Astrocyte (in vitro differentiated cells and primary cell): ENCODE data around the gene TEX101. TPM values are rescaled to one million over a fixed set of nuclear protein-coding genes. Genes with fewer than 3 reads are reported as not detected.
"Not testable (repeated sequence)": the region's sequence is repeated elsewhere in the genome, so short reads cannot be mapped to it uniquely, and the experiment has no call there.

Source experiments
- DNase-seq: peaks from one replicate; pipeline ENCODE4 v3.0.0-alpha.2; 2010; ENCODE audit warnings: low read depth
- FAIRE-seq: peaks from 2 replicates; lab custom pipeline; 2011; peaks lifted over from hg19 to GRCh38; lab: Jason Lieb, UNC
- H2AFZ ChIP-seq: 2 replicates; pipeline ENCODE4 v1.6.0; 2012; ENCODE audit warnings: low read depth, low read length, inconsistent platforms
- H3K27ac ChIP-seq: 2 replicates; pipeline ENCODE4 v1.5.1; 2011; ENCODE audit warnings: low read depth, low read length, inconsistent platforms
- H3K27me3 ChIP-seq: 2 replicates; pipeline ENCODE4 v1.6.0; 2011; ENCODE audit warnings: low read length, inconsistent platforms; ENCODE audit not compliant: insufficient read depth
- H3K36me3 ChIP-seq: 2 replicates; pipeline ENCODE4 v1.5.1; 2011; ENCODE audit warnings: low read length, inconsistent platforms; ENCODE audit not compliant: insufficient read depth
- H3K4me1 ChIP-seq: 2 replicates; pipeline ENCODE4 v1.5.1; 2011; ENCODE audit warnings: low read length, inconsistent platforms; ENCODE audit not compliant: insufficient read depth
- H3K4me2 ChIP-seq: 2 replicates; pipeline ENCODE4 v1.6.0; 2012; ENCODE audit warnings: low read length, inconsistent platforms
- H3K4me3 ChIP-seq: 2 replicates; pipeline ENCODE4 v1.5.1; 2011; ENCODE audit warnings: low read depth, mild to moderate bottlenecking, low read length, inconsistent platforms; ENCODE audit not compliant: insufficient read depth
- H3K79me2 ChIP-seq: 2 replicates; pipeline ENCODE4 v1.6.0; 2012; ENCODE audit warnings: mild to moderate bottlenecking, low read length, inconsistent platforms; ENCODE audit not compliant: insufficient read depth
- H3K9ac ChIP-seq: 2 replicates; pipeline ENCODE4 v1.6.0; 2012; ENCODE audit warnings: mild to moderate bottlenecking, low read length, inconsistent platforms
- H3K9me3 ChIP-seq: 2 replicates; pipeline ENCODE4 v1.5.1; 2012; ENCODE audit warnings: low read depth, mild to moderate bottlenecking, low read length, inconsistent platforms; ENCODE audit not compliant: insufficient read depth
- H4K20me1 ChIP-seq: 2 replicates; pipeline ENCODE4 v1.6.0; 2012; ENCODE audit warnings: low read length, inconsistent platforms; ENCODE audit not compliant: insufficient read depth
- H3K27ac Mint-ChIP-seq: one replicate; pipeline ENCODE4 v1.8.0; 2021; ENCODE audit warnings: mild to moderate bottlenecking, mixed read lengths; ENCODE audit not compliant: unreplicated experiment
- H3K27me3 Mint-ChIP-seq: one replicate; pipeline ENCODE4 v1.8.0; 2021; ENCODE audit warnings: low read depth, mixed read lengths; ENCODE audit not compliant: unreplicated experiment
- H3K36me3 Mint-ChIP-seq: one replicate; pipeline ENCODE4 v1.8.0; 2021; ENCODE audit warnings: low read depth, mixed read lengths; ENCODE audit not compliant: unreplicated experiment
- H3K4me1 Mint-ChIP-seq: one replicate; pipeline ENCODE4 v1.8.0; 2021; ENCODE audit warnings: low read depth, mixed read lengths; ENCODE audit not compliant: unreplicated experiment
- H3K4me3 Mint-ChIP-seq: one replicate; pipeline ENCODE4 v1.8.0; 2021; ENCODE audit warnings: mild to moderate bottlenecking, moderate library complexity, mixed read lengths; ENCODE audit not compliant: unreplicated experiment
- H3K9me3 Mint-ChIP-seq: one replicate; pipeline ENCODE4 v1.8.0; 2021; ENCODE audit warnings: mild to moderate bottlenecking, mixed read lengths; ENCODE audit not compliant: unreplicated experiment
- EZH2 ChIP-seq: IDR thresholded peaks from 2 replicates; pipeline ENCODE4 v1.6.1; 2012; ENCODE audit warnings: mild to moderate bottlenecking, low read length, inconsistent platforms; ENCODE audit not compliant: insufficient read depth
- total RNA-seq: library from RNA; stranded (reverse); gene quantifications from 2 replicates; pipeline ENCODE4 v1.2.1, GENCODE V29; 2021
- TF ChIP-seq, protein P1 (sequence below): IDR thresholded peaks from 2 replicates; pipeline ENCODE4 v1.5.1; 2011; ENCODE audit warnings: low read depth, mild to moderate bottlenecking, inconsistent platforms, low read length, moderate library complexity; ENCODE audit not compliant: insufficient read depth

The TEX101 gene
- total RNA-seq, 1 donor from 2014 or later = not detected

DNA sequence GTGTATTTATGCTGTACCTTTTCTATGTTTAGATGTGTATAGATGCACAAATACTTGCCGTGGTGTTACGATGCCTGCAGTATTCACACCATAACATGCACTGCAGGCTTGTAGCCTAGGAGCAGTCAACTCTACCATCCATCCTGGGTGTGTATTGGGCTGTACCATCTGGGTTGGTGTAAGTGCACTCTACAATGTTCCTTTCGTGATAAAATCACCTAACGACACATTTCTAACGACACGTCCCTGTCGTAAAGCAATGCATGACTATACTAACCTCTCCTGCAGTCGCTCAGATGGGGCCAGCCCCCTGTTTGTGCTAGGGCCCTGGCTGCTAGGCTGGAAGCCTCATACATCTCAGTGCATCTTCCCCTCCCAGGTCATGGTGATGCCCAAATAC, 42.8 kb upstream of the TEX101 start:
- H3K9me3 Mint-ChIP-seq = no peaks in the 10 kb centered on the region
- no peaks in the 10 kb centered on the region for H3K27me3 ChIP-seq
- no peak overlapping the region for H2AFZ ChIP-seq
- H3K4me3 Mint-ChIP-seq = no peak overlapping the region
- no peaks in the 10 kb centered on the region for H3K4me1 Mint-ChIP-seq
- no peak overlapping the region for H3K27ac ChIP-seq
- no peak overlapping the region for H3K4me3 ChIP-seq
- no peak for FAIRE-seq
- no peak for TF ChIP-seq EZH2
- TF ChIP-seq, protein P1, sequence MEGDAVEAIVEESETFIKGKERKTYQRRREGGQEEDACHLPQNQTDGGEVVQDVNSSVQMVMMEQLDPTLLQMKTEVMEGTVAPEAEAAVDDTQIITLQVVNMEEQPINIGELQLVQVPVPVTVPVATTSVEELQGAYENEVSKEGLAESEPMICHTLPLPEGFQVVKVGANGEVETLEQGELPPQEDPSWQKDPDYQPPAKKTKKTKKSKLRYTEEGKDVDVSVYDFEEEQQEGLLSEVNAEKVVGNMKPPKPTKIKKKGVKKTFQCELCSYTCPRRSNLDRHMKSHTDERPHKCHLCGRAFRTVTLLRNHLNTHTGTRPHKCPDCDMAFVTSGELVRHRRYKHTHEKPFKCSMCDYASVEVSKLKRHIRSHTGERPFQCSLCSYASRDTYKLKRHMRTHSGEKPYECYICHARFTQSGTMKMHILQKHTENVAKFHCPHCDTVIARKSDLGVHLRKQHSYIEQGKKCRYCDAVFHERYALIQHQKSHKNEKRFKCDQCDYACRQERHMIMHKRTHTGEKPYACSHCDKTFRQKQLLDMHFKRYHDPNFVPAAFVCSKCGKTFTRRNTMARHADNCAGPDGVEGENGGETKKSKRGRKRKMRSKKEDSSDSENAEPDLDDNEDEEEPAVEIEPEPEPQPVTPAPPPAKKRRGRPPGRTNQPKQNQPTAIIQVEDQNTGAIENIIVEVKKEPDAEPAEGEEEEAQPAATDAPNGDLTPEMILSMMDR = no peak
- DNase-seq = no peak
- no peak overlapping the region for H3K9ac ChIP-seq
- no peak overlapping the region for H3K4me2 ChIP-seq
- no peaks in the 10 kb centered on the region for H4K20me1 ChIP-seq
- H3K36me3 ChIP-seq = no peaks in the 10 kb centered on the region
- H3K36me3 Mint-ChIP-seq = no peaks in the 10 kb centered on the region
- no peaks in the 10 kb centered on the region for H3K9me3 ChIP-seq
- no peaks in the 10 kb centered on the region for H3K4me1 ChIP-seq
- peaks cover 19% of the 10 kb centered on the region for H3K27me3 Mint-ChIP-seq
- no peak overlapping the region for H3K27ac Mint-ChIP-seq
- no peaks in the 10 kb centered on the region for H3K79me2 ChIP-seq

DNA sequence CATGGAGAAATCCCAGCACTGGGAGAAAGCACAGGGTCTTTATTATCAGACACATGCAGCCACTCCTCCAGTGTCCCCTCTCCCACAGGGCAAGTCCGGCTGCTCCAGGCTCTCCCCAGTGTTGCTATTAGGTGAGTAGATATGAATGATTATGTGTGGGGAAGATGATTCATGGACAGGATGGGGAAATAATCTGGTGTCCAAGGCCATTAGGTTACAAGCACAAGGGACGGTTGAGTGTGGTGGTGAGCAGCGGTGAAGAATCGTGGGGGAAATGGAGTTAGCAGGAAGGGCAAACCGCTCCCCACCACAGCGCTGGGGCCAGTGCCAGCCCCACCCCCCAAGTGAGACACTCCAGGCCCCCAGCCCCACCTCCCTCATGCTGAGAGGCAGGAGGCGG, 42.2 kb upstream of the TEX101 start:
- Histone ChIP-seq H3K36me3 (no peaks in the 10 kb centered on the region), H3K4me1 (no peaks in the 10 kb centered on the region), H4K20me1 (no peaks in the 10 kb centered on the region), H3K4me2 (no peak overlapping the region), H3K79me2 (no peaks in the 10 kb centered on the region), H3K27me3 (no peaks in the 10 kb centered on the region), H3K27ac (no peak overlapping the region), H3K9me3 (no peaks in the 10 kb centered on the region), H3K9ac (no peak overlapping the region), H3K4me3 (no peak overlapping the region), H2AFZ (no peak overlapping the region)
- Mint-ChIP-seq H3K4me3 (no peak overlapping the region), H3K36me3 (no peaks in the 10 kb centered on the region), H3K27me3 (peaks cover 19% of the 10 kb centered on the region), H3K9me3 (no peaks in the 10 kb centered on the region), H3K4me1 (no peaks in the 10 kb centered on the region), H3K27ac (no peak overlapping the region)
- TF ChIP-seq, protein P1 = no peak
- DNase-seq (no peak), FAIRE-seq (no peak)

DNA sequence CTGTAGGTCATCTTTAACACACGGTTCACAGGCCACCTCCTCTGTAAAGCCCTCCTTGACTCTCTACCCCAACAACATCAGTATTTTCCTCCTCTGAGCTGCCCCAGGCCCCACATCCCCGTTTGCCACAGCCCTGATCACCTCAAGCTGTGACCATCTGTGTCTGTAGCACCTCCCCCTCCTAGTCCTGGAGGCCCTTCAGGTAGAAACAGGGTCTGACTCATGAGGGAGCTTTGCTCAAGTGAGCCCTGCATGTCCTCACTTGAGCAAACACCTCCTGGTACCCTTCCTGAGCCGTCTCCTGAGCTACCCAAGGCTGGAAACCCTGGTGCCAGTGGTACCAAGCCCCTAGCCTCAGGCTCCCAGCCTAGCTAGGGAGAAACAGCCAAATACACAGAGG, 37.1 kb upstream of the TEX101 start:
- not testable (repeated sequence) for H3K4me3 Mint-ChIP-seq, H4K20me1 ChIP-seq

More for the DNA sequence above, 37.1 kb upstream of the TEX101 start:
- peaks cover 12% of the 10 kb centered on the region for H3K27me3 Mint-ChIP-seq
- not testable (repeated sequence) for H3K9ac ChIP-seq, H2AFZ ChIP-seq, H3K79me2 ChIP-seq, H3K36me3 Mint-ChIP-seq, H3K4me3 ChIP-seq, H3K4me2 ChIP-seq, H3K27ac ChIP-seq, H3K9me3 Mint-ChIP-seq, H3K36me3 ChIP-seq, H3K27ac Mint-ChIP-seq, H3K9me3 ChIP-seq, H3K27me3 ChIP-seq, H3K4me1 Mint-ChIP-seq, FAIRE-seq, H3K4me1 ChIP-seq, DNase-seq
